ENCODE measurements around the gene RNGTT.

Gene RNGTT

GRCh38 chr6:88586371-88587149 is 376.9 kb downstream of the RNGTT start:
- no peak for DNase-seq (ENCODE audit: low spot score)

- no peak for DNase-seq (ENCODE audit: low spot score)
Observed at GRCh38 chr6:88585276-88585692, 378.1 kb downstream of the RNGTT start.

GRCh38 chr6:88584581-88585275 is 378.7 kb downstream of the RNGTT start:
- DNase-seq (ENCODE audit: low spot score) = no peak

- DNase-seq (ENCODE audit: low spot score) = no peak
Observed at GRCh38 chr6:88577461-88577860, 386.0 kb downstream of the RNGTT start.

GRCh38 chr6:88575536-88575935 is 387.9 kb downstream of the RNGTT start:
- no peak for DNase-seq (ENCODE audit: low spot score)

- DNase-seq (ENCODE audit: low spot score) = no peak
Observed at GRCh38 chr6:88574651-88575050, 388.8 kb downstream of the RNGTT start.

- no peak for DNase-seq (ENCODE audit: low spot score)
Observed at GRCh38 chr6:88574031-88574430, 389.4 kb downstream of the RNGTT start.

GRCh38 chr6:88573561-88573960 is 389.9 kb downstream of the RNGTT start:
- DNase-seq (ENCODE audit: low spot score) = no peak

- DNase-seq (ENCODE audit: low spot score) = no peak
Observed at GRCh38 chr6:88572449-88573139, 390.8 kb downstream of the RNGTT start.

- DNase-seq (ENCODE audit: low spot score) = no peak
Observed at GRCh38 chr6:88569959-88570358, 393.5 kb downstream of the RNGTT start.

- no peak for DNase-seq (ENCODE audit: low spot score)
Observed at GRCh38 chr6:88567696-88568095, 395.7 kb downstream of the RNGTT start.

GRCh38 chr6:88566746-88567534 is 396.5 kb downstream of the RNGTT start:
- DNase-seq (ENCODE audit: low spot score) = no peak

- DNase-seq (ENCODE audit: low spot score) = no peak
Observed at GRCh38 chr6:88565836-88566235, 397.6 kb downstream of the RNGTT start.

GRCh38 chr6:88565409-88565811 is 398.0 kb downstream of the RNGTT start:
- DNase-seq (ENCODE audit: low spot score) = no peak

- no peak for DNase-seq (ENCODE audit: low spot score)
Observed at GRCh38 chr6:88563277-88563625, 400.2 kb downstream of the RNGTT start.

- DNase-seq (ENCODE audit: low spot score) = no peak
Observed at GRCh38 chr6:88562353-88563276, 400.8 kb downstream of the RNGTT start.

- no peak for DNase-seq (ENCODE audit: low spot score)
Observed at GRCh38 chr6:88561954-88562315, 401.5 kb downstream of the RNGTT start.

- DNase-seq (ENCODE audit: low spot score) = no peak
Observed at GRCh38 chr6:88561034-88561953, 402.1 kb downstream of the RNGTT start.
